Lower leg skin (tissue), 4 donors: Measurements from ENCODE around the gene RUFY3. TPM values are rescaled to one million over a fixed set of nuclear protein-coding genes. Genes with fewer than 3 reads are reported as not detected.

ENCODE experiments used
- DNase-seq, 2 donors: peaks; one replicate each; pipeline ENCODE4 v3.0.0-alpha.2; 2019; ENCODE audit warnings: low spot score in 2 of 2
- H3K4me3 ChIP-seq: fragments of 200-600 bp; sonication (generic); 2 replicates; pipeline ENCODE4 v1.5.1; 2017; ENCODE audit warnings: mild to moderate bottlenecking, low read depth; ENCODE audit not compliant: poor library complexity, severe bottlenecking
- POLR2A ChIP-seq, 2 donors: fragments of 450-650 bp; IDR thresholded peaks; one replicate each; pipeline ENCODE4 v1.6.1; 2016 to 2017; ENCODE audit warnings: antibody characterized with exemption in 2 of 2, mild to moderate bottlenecking in 1 of 2, moderate library complexity in 1 of 2
- WGBS, 2 donors: methylation state at CpG; one replicate each; pipeline ENCODE4 v1.1.5; 2018; 5-methylcytosine and 5-hydroxymethylcytosine counted together
- intact Hi-C: fragments of 100-400 bp; cut with DNase I; formaldehyde crosslinking; loops from one replicate; pipeline ENCODE4 v1.15.0; 2023; ENCODE audit warnings: low total_unique reads
- total RNA-seq, 4 donors: library from RNA; depleted of rRNA; stranded (reverse); fragments of >200 nt; gene quantifications; one replicate each; pipeline ENCODE4 v1.1.0, GENCODE V29; 2016
- TF ChIP-seq, protein P1 (sequence below), 3 donors: fragments of 450-650 bp; IDR thresholded peaks; one replicate each; pipeline ENCODE4 v1.5.1; 2016; ENCODE audit warnings: antibody characterized with exemption in 3 of 3, mild to moderate bottlenecking in 3 of 3, moderate library complexity in 2 of 3

RUFY3 gene
- total RNA-seq, 4 donors from 2014 or later: 54.2 to 88.9 (median 65.7) TPM

DNA sequence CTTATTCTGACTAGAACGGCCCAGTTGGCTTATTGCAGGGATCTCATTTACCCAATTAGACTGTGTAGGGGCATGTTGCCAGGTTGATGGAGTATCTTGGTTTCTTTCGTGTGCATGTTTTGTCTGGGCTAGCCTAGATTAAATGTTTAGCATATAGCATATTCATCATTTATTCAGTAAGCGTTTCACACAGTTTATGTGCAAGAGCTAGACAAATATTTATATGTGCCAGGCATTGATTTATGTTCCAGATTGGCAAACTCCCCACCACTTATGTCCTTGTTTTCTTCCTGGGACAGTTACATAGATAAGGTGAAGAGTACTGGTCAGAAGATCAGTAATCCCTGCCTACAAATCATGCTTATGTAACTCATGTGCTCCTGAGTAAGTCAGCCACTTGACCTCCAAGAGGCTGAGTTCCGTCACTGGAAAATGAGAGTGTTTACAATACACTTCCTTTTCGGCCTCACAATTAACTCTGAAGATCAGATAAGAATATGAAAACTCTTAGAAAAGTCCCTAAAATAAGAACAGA lies 57.2 kb downstream of the RUFY3 start:
- WGBS, 2 donors: 53 to 70% methylated on average over 5 of the region's 5 CpGs
- no peak overlapping the region for H3K4me3 ChIP-seq
- intact Hi-C loops: no loop called here
- no peak for TF ChIP-seq POLR2A (IDR thresholded peaks at IDR 0.05)
- TF ChIP-seq, protein P1, sequence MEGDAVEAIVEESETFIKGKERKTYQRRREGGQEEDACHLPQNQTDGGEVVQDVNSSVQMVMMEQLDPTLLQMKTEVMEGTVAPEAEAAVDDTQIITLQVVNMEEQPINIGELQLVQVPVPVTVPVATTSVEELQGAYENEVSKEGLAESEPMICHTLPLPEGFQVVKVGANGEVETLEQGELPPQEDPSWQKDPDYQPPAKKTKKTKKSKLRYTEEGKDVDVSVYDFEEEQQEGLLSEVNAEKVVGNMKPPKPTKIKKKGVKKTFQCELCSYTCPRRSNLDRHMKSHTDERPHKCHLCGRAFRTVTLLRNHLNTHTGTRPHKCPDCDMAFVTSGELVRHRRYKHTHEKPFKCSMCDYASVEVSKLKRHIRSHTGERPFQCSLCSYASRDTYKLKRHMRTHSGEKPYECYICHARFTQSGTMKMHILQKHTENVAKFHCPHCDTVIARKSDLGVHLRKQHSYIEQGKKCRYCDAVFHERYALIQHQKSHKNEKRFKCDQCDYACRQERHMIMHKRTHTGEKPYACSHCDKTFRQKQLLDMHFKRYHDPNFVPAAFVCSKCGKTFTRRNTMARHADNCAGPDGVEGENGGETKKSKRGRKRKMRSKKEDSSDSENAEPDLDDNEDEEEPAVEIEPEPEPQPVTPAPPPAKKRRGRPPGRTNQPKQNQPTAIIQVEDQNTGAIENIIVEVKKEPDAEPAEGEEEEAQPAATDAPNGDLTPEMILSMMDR (IDR thresholded peaks at IDR 0.05): no peak
- no peak for DNase-seq

DNA sequence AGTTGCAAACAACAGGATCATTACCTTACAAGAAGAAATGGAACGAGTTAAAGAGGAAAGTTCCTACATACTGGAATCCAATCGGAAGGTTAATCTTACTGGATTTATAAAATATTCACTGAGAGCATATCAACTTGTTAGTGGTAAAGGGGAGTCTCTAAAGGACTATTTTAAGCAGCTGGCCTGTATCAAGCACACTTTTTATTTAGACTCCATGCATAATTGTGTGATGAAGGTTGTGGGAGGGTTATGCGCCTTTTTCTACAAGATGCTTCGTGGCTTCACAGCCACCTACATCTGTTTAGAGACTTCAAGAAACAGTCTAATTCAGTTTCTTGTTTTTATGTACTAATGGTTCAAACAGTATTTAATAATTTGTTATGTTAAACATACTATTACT lies 61.3 kb downstream of the RUFY3 start:
- WGBS, 2 donors: 89 to 96% methylated on average over 4 of the region's 4 CpGs
- H3K4me3 ChIP-seq: no peak overlapping the region
- TF ChIP-seq, protein P1 (IDR thresholded peaks at IDR 0.05): no peak
- no peak for TF ChIP-seq POLR2A (IDR thresholded peaks at IDR 0.05)
- no peak for DNase-seq
- intact Hi-C loops: no loop called here

DNA sequence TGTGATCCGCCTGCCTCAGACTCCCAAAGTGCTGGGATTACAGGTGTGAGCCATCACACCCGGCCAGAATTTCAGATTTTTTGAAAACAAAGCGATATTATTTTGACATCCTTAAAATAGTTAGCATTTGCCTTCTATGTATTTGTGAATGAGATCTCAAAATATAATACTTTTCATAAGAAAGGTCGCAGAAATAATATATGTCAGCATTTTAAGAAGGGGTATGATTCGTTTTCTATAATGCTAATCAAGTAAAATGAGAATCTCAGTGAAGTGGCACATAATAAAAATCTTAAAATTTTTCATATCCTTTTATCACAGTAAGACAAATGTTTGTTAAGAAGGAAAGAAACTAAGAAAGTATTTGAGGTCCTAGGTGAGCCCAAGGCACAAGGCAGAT lies 65.7 kb downstream of the RUFY3 start:
- TF ChIP-seq POLR2A (IDR thresholded peaks at IDR 0.05): no peak
- TF ChIP-seq, protein P1 (IDR thresholded peaks at IDR 0.05): no peak
- DNase-seq: no peak
- no peak overlapping the region for H3K4me3 ChIP-seq
- WGBS, 2 donors: 97 to 98% methylated on average over 5 of the region's 5 CpGs
- intact Hi-C loops: no loop called here

DNA sequence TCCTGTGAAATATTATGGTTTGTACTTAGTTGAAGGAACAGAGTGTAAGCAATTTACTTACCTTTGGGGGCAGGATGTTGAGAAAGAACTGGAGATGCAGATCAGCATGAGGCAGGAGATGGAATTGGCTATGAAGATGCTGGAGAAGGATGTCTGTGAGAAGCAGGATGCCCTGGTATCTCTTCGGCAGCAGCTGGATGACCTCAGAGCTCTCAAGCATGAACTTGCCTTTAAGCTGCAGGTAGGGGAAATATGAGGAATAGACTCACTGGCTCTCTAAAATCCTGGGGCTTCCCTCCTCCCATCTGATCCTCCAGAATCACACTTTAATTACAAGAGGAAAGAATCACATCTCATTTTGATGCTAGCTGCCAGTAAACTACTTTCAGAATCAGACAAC lies 67.0 kb downstream of the RUFY3 start:
- no peak for DNase-seq
- TF ChIP-seq POLR2A (IDR thresholded peaks at IDR 0.05): no peak
- TF ChIP-seq, protein P1 (IDR thresholded peaks at IDR 0.05): no peak
- H3K4me3 ChIP-seq: no peak overlapping the region
- intact Hi-C loops: no loop called here
- WGBS, 2 donors: 52 to 68% methylated on average over 1 of the region's 1 CpG

DNA sequence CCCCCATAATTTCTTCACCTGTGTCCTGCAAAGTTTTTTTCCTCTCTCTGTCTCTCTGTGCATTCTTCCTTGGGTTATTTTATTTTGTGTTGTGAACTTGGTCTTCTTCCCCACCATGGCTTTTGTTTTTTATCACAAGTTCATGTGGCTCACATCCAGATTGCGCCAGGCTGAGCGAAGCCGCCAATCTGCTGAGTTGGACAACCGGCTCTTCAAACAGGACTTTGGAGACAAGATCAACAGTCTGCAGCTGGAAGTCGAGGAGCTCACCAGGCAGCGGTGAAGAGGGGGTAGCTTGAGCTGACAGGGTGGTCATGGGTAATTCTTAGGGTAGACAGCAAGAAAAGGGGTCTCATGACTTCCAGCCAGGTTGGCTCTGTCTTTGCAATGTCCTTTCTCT lies 71.9 kb downstream of the RUFY3 start:
- no peak for DNase-seq
- intact Hi-C loops: no loop called here
- no peak overlapping the region for H3K4me3 ChIP-seq
- 95 to 98% methylated on average over 6 of the region's 6 CpGs for WGBS, 2 donors
- no peak for TF ChIP-seq POLR2A (IDR thresholded peaks at IDR 0.05)
- TF ChIP-seq, protein P1 (IDR thresholded peaks at IDR 0.05): no peak

DNA sequence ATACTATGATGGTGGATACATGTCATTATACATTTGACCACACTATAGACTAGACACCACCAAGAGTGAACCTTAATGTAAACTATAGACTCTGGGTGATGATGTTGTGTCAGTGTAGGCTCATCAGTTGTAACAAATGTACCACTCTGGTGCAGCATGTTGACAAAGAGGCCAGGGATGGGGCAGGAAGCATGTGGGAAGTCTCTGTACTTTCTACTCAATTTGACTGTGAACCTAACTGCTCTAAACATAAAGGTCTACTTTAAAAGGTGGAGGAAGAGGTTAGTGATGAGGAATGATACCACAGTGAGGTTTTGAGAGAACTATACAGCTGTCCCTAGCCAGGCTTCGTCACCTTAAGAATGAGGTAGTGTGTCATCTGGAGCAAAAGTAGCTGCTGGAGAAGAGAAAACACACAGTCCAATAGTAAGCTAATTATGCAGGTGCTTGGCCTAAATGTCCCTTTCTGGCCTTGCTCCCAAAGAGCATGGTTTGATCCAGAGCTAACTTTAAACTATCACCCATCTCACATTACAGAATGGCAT lies 79.6 kb downstream of the RUFY3 start:
- WGBS, 2 donors: 72 to 96% methylated on average over 1 of the region's 1 CpG
- intact Hi-C loops: no loop called here
- no peak overlapping the region for H3K4me3 ChIP-seq
- DNase-seq: no peak
- no peak for TF ChIP-seq POLR2A (IDR thresholded peaks at IDR 0.05)
- TF ChIP-seq, protein P1 (IDR thresholded peaks at IDR 0.05): no peak
